Measurements from ENCODE around the gene ADGRE2.

Gene ADGRE2

GRCh38 chr19:14770944-14771839 is 7.2 kb downstream of the ADGRE2 start:
- TF ChIP-seq SIN3A (IDR thresholded peaks at IDR 0.05; ENCODE audit: borderline replicate concordance, insufficient read depth, low read length) (no peak), POLR2AphosphoS5 (IDR thresholded peaks at IDR 0.05; ENCODE audit: low read depth, low read length) (no peak), FOXP2 (optimal IDR thresholded peaks at IDR 0.05; ENCODE audit: borderline replicate concordance, extremely low read depth, extremely low read length, insufficient read depth) (no peak), TAF1 (IDR thresholded peaks at IDR 0.05; ENCODE audit: borderline replicate concordance, insufficient read depth, low read length) (no peak)
- TF ChIP-seq, protein P1, sequence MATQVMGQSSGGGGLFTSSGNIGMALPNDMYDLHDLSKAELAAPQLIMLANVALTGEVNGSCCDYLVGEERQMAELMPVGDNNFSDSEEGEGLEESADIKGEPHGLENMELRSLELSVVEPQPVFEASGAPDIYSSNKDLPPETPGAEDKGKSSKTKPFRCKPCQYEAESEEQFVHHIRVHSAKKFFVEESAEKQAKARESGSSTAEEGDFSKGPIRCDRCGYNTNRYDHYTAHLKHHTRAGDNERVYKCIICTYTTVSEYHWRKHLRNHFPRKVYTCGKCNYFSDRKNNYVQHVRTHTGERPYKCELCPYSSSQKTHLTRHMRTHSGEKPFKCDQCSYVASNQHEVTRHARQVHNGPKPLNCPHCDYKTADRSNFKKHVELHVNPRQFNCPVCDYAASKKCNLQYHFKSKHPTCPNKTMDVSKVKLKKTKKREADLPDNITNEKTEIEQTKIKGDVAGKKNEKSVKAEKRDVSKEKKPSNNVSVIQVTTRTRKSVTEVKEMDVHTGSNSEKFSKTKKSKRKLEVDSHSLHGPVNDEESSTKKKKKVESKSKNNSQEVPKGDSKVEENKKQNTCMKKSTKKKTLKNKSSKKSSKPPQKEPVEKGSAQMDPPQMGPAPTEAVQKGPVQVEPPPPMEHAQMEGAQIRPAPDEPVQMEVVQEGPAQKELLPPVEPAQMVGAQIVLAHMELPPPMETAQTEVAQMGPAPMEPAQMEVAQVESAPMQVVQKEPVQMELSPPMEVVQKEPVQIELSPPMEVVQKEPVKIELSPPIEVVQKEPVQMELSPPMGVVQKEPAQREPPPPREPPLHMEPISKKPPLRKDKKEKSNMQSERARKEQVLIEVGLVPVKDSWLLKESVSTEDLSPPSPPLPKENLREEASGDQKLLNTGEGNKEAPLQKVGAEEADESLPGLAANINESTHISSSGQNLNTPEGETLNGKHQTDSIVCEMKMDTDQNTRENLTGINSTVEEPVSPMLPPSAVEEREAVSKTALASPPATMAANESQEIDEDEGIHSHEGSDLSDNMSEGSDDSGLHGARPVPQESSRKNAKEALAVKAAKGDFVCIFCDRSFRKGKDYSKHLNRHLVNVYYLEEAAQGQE (IDR thresholded peaks at IDR 0.05; ENCODE audit: insufficient read depth in 1 of 2, low read depth in 2 of 2, low read length in 2 of 2): no peak

DNA sequence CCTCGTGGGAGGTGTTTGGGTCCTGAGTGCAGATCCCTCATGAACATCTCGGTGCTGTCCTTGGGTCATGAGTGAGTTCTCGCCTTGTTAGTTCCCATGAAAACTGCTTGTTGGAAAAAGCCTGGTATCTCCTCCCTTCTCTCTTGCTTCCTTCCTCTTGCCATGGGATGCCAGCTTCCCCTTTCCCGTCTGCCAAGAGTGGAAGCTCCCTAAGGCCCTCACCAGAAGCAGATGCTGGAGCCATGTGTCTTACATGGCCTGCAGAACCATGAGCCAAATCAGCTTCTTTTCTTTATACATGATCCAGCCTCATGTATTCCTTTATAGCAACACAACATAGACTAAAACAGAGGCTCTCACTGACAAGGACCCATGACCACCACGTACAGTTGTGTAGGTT is 8.2 kb downstream of the ADGRE2 start:
- TF ChIP-seq SIN3A (IDR thresholded peaks at IDR 0.05; ENCODE audit: borderline replicate concordance, insufficient read depth, low read length): no peak
- no peak for TF ChIP-seq POLR2AphosphoS5 (IDR thresholded peaks at IDR 0.05; ENCODE audit: low read depth, low read length)
- TF ChIP-seq, protein P1 (IDR thresholded peaks at IDR 0.05; ENCODE audit: insufficient read depth in 1 of 2, low read depth in 2 of 2, low read length in 2 of 2): no peak
- TF ChIP-seq FOXP2 (optimal IDR thresholded peaks at IDR 0.05; ENCODE audit: borderline replicate concordance, extremely low read depth, extremely low read length, insufficient read depth): no peak
- TF ChIP-seq TAF1 (IDR thresholded peaks at IDR 0.05; ENCODE audit: borderline replicate concordance, insufficient read depth, low read length): no peak

DNA sequence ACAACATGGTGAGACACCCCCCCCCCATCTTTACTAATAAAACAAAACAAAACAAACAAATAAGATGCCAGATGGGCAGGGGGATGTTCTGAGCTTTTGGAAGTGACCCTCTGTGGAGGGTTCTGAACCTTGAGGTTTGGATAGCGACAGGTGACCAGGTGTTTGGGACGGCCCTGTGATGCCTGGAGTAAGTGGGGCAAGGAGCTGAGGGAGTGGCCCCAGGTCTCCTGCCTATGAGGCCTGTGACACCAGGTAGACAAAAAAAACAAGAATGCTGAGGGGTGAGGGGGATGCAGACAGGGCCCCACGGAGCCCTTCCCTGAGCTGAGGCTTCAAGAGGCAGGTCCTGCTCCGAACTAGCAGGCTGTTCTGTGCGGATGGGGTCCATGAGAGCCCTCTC is 9.2 kb downstream of the ADGRE2 start:
- no peak for TF ChIP-seq POLR2AphosphoS5 (IDR thresholded peaks at IDR 0.05; ENCODE audit: low read depth, low read length)
- TF ChIP-seq, protein P1 (IDR thresholded peaks at IDR 0.05; ENCODE audit: insufficient read depth in 1 of 2, low read depth in 2 of 2, low read length in 2 of 2): no peak
- TF ChIP-seq TAF1 (IDR thresholded peaks at IDR 0.05; ENCODE audit: borderline replicate concordance, insufficient read depth, low read length): no peak
- TF ChIP-seq FOXP2 (optimal IDR thresholded peaks at IDR 0.05; ENCODE audit: borderline replicate concordance, extremely low read depth, extremely low read length, insufficient read depth): no peak
- no peak for TF ChIP-seq SIN3A (IDR thresholded peaks at IDR 0.05; ENCODE audit: borderline replicate concordance, insufficient read depth, low read length)

DNA sequence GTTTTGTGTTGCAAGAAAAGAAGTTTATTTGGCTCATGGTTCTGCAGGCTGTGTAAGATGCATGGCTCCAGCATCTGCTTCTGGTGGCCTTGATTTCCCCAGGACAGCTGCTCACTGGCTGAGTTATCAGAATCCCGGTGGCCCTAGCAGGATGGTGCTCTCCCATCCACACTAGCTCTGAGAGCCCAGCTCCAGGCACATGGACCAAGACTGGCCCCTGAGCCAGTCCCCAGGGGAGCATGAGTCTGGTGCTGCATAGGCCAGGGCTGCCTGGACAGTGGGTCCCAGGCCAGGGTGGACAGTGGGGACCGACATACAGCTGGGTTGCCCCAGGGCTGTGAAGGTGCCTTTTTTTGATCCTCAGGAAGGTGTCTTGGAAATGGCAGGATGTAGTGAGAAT is 10.4 kb downstream of the ADGRE2 start:
- TF ChIP-seq POLR2AphosphoS5 (IDR thresholded peaks at IDR 0.05; ENCODE audit: low read depth, low read length) (no peak), TAF1 (IDR thresholded peaks at IDR 0.05; ENCODE audit: borderline replicate concordance, insufficient read depth, low read length) (no peak), FOXP2 (optimal IDR thresholded peaks at IDR 0.05; ENCODE audit: borderline replicate concordance, extremely low read depth, extremely low read length, insufficient read depth) (no peak), SIN3A (IDR thresholded peaks at IDR 0.05; ENCODE audit: borderline replicate concordance, insufficient read depth, low read length) (no peak)
- TF ChIP-seq, protein P1 (IDR thresholded peaks at IDR 0.05; ENCODE audit: insufficient read depth in 1 of 2, low read depth in 2 of 2, low read length in 2 of 2): no peak
